GM23338 (cell line): ENCODE results near the gene PARVB.

ENCODE experiments used
- CREB1 ChIP-seq: fragments of 250-450 bp; sonication (Bioruptor Pico); IDR thresholded peaks from 2 replicates; pipeline ENCODE4 v1.5.0; 2020; ENCODE audit warnings: low read depth, mild to moderate bottlenecking, moderate library complexity
- EZH2 ChIP-seq: fragments of 200-600 bp; sonication (generic); IDR thresholded peaks from one replicate; pipeline ENCODE4 v1.8.0; 2017; ENCODE audit warnings: antibody characterized with exemption, mild to moderate bottlenecking, low read depth; ENCODE audit not compliant: unreplicated experiment
- EZH2phosphoT487 ChIP-seq: fragments of 200-600 bp; sonication (generic); IDR thresholded peaks from one replicate; pipeline ENCODE4 v1.8.1; 2018; ENCODE audit warnings: antibody characterized with exemption; ENCODE audit not compliant: unreplicated experiment
- JUNB ChIP-seq: IDR thresholded peaks from one replicate; pipeline ENCODE4 v1.6.1; 2016; ENCODE audit warnings: antibody characterized with exemption; ENCODE audit not compliant: unreplicated experiment
- POLR2AphosphoS5 ChIP-seq: IDR thresholded peaks from 2 replicates; pipeline ENCODE4 v1.6.1; 2016; ENCODE audit warnings: antibody characterized with exemption, low read depth
- ZNF114 ChIP-seq: fragments of 250-450 bp; sonication (Bioruptor Pico); IDR thresholded peaks from 2 replicates; pipeline ENCODE4 v1.5.0; 2020; ENCODE audit warnings: mild to moderate bottlenecking, moderate library complexity
- TF ChIP-seq, protein P1 (sequence below), 2 experiments: fragments of 200-600 bp in 1 of 2; sonication (generic) in 1 of 2; conservative IDR thresholded peaks; 2 replicates each; pipeline versions ENCODE4 v1.5.1 to v1.6.1; 2016 to 2017; ENCODE audit warnings: antibody characterized with exemption in 2 of 2, low read depth in 2 of 2, mild to moderate bottlenecking in 2 of 2, moderate library complexity in 1 of 2
- TF ChIP-seq, protein P2 (sequence below): IDR thresholded peaks from one replicate; pipeline ENCODE4 v1.6.1; 2018; ENCODE audit warnings: antibody characterized with exemption; ENCODE audit not compliant: unreplicated experiment

- TF ChIP-seq POLR2AphosphoS5: no peak
- TF ChIP-seq, protein P1, sequence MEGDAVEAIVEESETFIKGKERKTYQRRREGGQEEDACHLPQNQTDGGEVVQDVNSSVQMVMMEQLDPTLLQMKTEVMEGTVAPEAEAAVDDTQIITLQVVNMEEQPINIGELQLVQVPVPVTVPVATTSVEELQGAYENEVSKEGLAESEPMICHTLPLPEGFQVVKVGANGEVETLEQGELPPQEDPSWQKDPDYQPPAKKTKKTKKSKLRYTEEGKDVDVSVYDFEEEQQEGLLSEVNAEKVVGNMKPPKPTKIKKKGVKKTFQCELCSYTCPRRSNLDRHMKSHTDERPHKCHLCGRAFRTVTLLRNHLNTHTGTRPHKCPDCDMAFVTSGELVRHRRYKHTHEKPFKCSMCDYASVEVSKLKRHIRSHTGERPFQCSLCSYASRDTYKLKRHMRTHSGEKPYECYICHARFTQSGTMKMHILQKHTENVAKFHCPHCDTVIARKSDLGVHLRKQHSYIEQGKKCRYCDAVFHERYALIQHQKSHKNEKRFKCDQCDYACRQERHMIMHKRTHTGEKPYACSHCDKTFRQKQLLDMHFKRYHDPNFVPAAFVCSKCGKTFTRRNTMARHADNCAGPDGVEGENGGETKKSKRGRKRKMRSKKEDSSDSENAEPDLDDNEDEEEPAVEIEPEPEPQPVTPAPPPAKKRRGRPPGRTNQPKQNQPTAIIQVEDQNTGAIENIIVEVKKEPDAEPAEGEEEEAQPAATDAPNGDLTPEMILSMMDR (conservative IDR thresholded peaks at IDR 0.05; ENCODE audit: low read depth in 2 of 2): no peak
- TF ChIP-seq, protein P2, sequence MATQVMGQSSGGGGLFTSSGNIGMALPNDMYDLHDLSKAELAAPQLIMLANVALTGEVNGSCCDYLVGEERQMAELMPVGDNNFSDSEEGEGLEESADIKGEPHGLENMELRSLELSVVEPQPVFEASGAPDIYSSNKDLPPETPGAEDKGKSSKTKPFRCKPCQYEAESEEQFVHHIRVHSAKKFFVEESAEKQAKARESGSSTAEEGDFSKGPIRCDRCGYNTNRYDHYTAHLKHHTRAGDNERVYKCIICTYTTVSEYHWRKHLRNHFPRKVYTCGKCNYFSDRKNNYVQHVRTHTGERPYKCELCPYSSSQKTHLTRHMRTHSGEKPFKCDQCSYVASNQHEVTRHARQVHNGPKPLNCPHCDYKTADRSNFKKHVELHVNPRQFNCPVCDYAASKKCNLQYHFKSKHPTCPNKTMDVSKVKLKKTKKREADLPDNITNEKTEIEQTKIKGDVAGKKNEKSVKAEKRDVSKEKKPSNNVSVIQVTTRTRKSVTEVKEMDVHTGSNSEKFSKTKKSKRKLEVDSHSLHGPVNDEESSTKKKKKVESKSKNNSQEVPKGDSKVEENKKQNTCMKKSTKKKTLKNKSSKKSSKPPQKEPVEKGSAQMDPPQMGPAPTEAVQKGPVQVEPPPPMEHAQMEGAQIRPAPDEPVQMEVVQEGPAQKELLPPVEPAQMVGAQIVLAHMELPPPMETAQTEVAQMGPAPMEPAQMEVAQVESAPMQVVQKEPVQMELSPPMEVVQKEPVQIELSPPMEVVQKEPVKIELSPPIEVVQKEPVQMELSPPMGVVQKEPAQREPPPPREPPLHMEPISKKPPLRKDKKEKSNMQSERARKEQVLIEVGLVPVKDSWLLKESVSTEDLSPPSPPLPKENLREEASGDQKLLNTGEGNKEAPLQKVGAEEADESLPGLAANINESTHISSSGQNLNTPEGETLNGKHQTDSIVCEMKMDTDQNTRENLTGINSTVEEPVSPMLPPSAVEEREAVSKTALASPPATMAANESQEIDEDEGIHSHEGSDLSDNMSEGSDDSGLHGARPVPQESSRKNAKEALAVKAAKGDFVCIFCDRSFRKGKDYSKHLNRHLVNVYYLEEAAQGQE: no peak
- TF ChIP-seq EZH2phosphoT487: no peak
- TF ChIP-seq ZNF114 (CRISPR knock-in tag): no peak
- TF ChIP-seq JUNB: no peak
- no peak for TF ChIP-seq CREB1
- TF ChIP-seq EZH2: no peak
These were observed 146.4 kb downstream of the PARVB start for GRCh38 chr22:44170470-44170869.
